Upper lobe of left lung (tissue), 6 donors: ENCODE data around the gene TRIM65. TPM values are rescaled to one million over a fixed set of nuclear protein-coding genes. Genes with fewer than 3 reads are reported as not detected.

Source experiments
- ATAC-seq, 2 donors: fragments of 200-7000 bp; cut with Tn5 transposase; one replicate each; pipeline ENCODE4 v1.9.1; 2022; ENCODE audit warnings: mild to moderate bottlenecking in 2 of 2, moderate library complexity in 2 of 2; ENCODE audit not compliant: low FRiP score in 2 of 2
- DNase-seq, 2 donors: peaks; one replicate each; pipeline ENCODE4 v3.0.0-alpha.2; 2019 to 2020
- H3K27ac ChIP-seq, 4 donors: fragments of 200-600 bp; sonication (generic); one replicate each; pipeline ENCODE4 v1.5.1; 2016 to 2019
- H3K27me3 ChIP-seq, 4 donors: fragments of 200-600 bp; sonication (generic); one replicate each; pipeline ENCODE4 v1.5.1; 2017 to 2019
- H3K36me3 ChIP-seq, 4 donors: fragments of 200-600 bp; sonication (generic); one replicate each; pipeline ENCODE4 v1.5.1; 2016 to 2019
- H3K4me1 ChIP-seq, 4 donors: fragments of 200-600 bp; sonication (generic); one replicate each; pipeline ENCODE4 v1.5.1; 2018 to 2019
- H3K4me3 ChIP-seq, 4 donors: fragments of 200-600 bp; sonication (generic); one replicate each; pipeline ENCODE4 v1.5.1; 2017 to 2019; ENCODE audit warnings: mild to moderate bottlenecking in 2 of 4, moderate library complexity in 1 of 4
- H3K9me3 ChIP-seq, 4 donors: fragments of 200-600 bp; sonication (generic); one replicate each; pipeline ENCODE4 v1.5.1; 2018 to 2019
- EP300 ChIP-seq, 4 donors: sonication (generic); formaldehyde crosslinking; IDR thresholded peaks; one replicate each; pipeline ENCODE4 v1.5.1; 2017; ENCODE audit warnings: antibody characterized with exemption in 4 of 4, control low read depth in 2 of 4
- POLR2A ChIP-seq, 4 donors: fragments of 450-650 bp; IDR thresholded peaks; one replicate each; pipeline ENCODE4 v1.5.1; 2016 to 2017; ENCODE audit warnings: antibody characterized with exemption in 4 of 4, mild to moderate bottlenecking in 2 of 4
- POLR2AphosphoS5 ChIP-seq, 2 donors: sonication (generic); formaldehyde crosslinking; IDR thresholded peaks; one replicate each; pipeline ENCODE4 v1.5.1; 2017; ENCODE audit warnings: antibody characterized with exemption in 2 of 2
- WGBS, 2 donors: methylation state at CpG; one replicate each; pipeline ENCODE4 v1.1.5; 2017 to 2018; 5-methylcytosine and 5-hydroxymethylcytosine counted together
- total RNA-seq, 6 donors: library from RNA; depleted of rRNA in 4 of 6; stranded (reverse); fragments of >200 nt in 4 of 6; gene quantifications; one replicate each; pipeline versions ENCODE4 v1.1.0 to v1.2.1, GENCODE V29; 2016 to 2021
- TF ChIP-seq, protein P1 (sequence below), 6 experiments: fragments of 450-650 bp in 4 of 6; fragments of 200-600 bp in 2 of 6; sonication (generic) in 2 of 6; IDR thresholded peaks; one replicate each; pipeline ENCODE4 v1.5.1; 2016 to 2019; ENCODE audit warnings: antibody characterized with exemption in 6 of 6
- donor health status: DM: no; HTN: no; CAD: no; lungs with moderate emphysema.
- donor health status: DM: no; HTN: yes; CAD: no; lungs with severe emphysema.

Gene TRIM65
- total RNA-seq, 6 donors from 2014 or later, result 23.4 to 35.1 (median 28.2) TPM

GRCh38 chr17:75900691-75901533 lies 4.2 kb upstream of the TRIM65 start:
- H3K9me3 ChIP-seq, result no peaks in the 10 kb centered on the region
- H3K4me1 ChIP-seq, result peaks cover 24 to 33% (median 27%) of the 10 kb centered on the region in 4 donors
- H3K4me3 ChIP-seq, result no peak overlapping the region
- H3K27me3 ChIP-seq, result no peaks in the 10 kb centered on the region
- ATAC-seq (no peak), DNase-seq (no peak)
- peaks cover 16 to 58% (median 47%) of the 10 kb centered on the region in 4 donors for H3K36me3 ChIP-seq
- no peak overlapping the region for H3K27ac ChIP-seq
- WGBS, 2 donors, result 80 to 86% methylated on average over 11 of the region's 13 CpGs
- TF ChIP-seq EP300 (IDR thresholded peaks at IDR 0.05), result no peak
- TF ChIP-seq, protein P1, sequence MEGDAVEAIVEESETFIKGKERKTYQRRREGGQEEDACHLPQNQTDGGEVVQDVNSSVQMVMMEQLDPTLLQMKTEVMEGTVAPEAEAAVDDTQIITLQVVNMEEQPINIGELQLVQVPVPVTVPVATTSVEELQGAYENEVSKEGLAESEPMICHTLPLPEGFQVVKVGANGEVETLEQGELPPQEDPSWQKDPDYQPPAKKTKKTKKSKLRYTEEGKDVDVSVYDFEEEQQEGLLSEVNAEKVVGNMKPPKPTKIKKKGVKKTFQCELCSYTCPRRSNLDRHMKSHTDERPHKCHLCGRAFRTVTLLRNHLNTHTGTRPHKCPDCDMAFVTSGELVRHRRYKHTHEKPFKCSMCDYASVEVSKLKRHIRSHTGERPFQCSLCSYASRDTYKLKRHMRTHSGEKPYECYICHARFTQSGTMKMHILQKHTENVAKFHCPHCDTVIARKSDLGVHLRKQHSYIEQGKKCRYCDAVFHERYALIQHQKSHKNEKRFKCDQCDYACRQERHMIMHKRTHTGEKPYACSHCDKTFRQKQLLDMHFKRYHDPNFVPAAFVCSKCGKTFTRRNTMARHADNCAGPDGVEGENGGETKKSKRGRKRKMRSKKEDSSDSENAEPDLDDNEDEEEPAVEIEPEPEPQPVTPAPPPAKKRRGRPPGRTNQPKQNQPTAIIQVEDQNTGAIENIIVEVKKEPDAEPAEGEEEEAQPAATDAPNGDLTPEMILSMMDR (IDR thresholded peaks at IDR 0.05), result no peak
- TF ChIP-seq POLR2AphosphoS5 (IDR thresholded peaks at IDR 0.05), result no peak
- TF ChIP-seq POLR2A (IDR thresholded peaks at IDR 0.05), result no peak

DNA sequence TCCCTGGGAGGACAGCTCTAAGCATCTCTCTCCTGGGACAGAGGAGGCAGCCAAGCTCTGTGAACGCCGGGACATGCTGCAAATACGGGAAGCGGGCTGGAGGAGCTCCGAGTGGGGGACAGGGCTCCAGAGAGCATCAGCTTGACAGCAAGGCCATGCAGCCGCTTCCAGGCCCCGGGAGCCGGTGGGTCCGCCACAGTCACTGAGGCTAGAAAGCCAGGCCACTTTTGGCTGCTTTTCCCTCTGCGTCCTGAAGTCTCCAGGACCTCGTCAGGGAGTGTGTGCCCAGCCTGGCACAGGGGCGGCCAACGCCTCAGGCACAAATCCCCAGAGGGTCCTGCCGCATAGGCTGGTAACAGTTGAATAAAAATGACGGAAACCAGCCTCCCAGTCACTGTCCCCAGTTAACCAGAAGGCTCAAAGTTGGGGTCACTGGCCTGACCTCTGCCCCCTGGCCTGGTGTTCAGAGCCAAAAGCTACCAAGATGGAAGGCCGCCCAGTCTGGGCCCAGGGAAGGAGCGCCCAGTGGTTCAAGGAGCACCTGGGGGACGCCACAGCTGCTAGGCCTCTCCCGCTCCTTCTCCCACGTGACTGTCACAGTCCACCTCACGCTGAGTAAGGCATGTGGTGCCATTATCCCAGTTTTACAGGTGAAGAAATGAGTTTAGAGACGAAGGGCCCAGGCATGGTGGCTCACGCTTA lies 3.2 kb upstream of the TRIM65 start:
- no peaks in the 10 kb centered on the region for H3K9me3 ChIP-seq
- 93 to 97% methylated on average over 21 to 22 of the region's 23 CpGs for WGBS, 2 donors

DNA sequence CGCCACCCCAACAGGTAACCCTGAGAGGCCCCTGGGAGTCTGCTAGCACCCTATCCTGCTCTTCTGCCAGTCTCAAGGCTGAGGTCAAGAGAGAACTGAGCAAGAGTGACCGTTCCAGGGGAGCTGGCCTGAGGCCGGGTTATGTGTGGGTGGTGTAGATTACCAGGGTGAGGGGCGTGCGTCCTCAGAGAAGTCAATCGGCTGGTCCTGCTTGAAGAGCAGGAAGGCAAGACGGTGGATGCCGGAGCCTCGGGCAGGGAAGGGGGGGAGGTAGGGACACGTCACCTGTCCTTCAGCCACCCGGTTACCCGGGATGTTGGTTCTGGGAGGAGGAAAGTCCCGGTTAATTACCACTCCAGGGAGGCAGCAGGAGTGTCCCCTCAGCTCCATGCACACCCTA lies 2.6 kb upstream of the TRIM65 start:
- WGBS, 2 donors, result 87 to 94% methylated on average over 13 of the region's 13 CpGs
- Histone ChIP-seq H3K36me3 (peaks cover 16 to 58% (median 47%) of the 10 kb centered on the region in 4 donors), H3K27me3 (no peaks in the 10 kb centered on the region), H3K4me1 (peaks cover 29 to 40% (median 34%) of the 10 kb centered on the region in 4 donors), H3K27ac (no peak overlapping the region), H3K4me3 (no peak overlapping the region), H3K9me3 (no peaks in the 10 kb centered on the region)
- TF ChIP-seq EP300 (IDR thresholded peaks at IDR 0.05) (no peak), POLR2AphosphoS5 (IDR thresholded peaks at IDR 0.05) (no peak), POLR2A (IDR thresholded peaks at IDR 0.05) (no peak)
- TF ChIP-seq, protein P1 (IDR thresholded peaks at IDR 0.05), result no peak
- no peak for ATAC-seq
- DNase-seq, result peak in 1 of 2 donors; percentile 23

More for the DNA sequence above, 3.2 kb upstream of the TRIM65 start:
- H3K36me3 ChIP-seq, result peaks cover 16 to 58% (median 47%) of the 10 kb centered on the region in 4 donors
- no peak overlapping the region for H3K27ac ChIP-seq
- no peak for ATAC-seq
- DNase-seq, result peak in 1 of 2 donors; percentile 69
- peaks cover 25 to 35% (median 29%) of the 10 kb centered on the region in 4 donors for H3K4me1 ChIP-seq
- no peak overlapping the region for H3K4me3 ChIP-seq
- no peaks in the 10 kb centered on the region for H3K27me3 ChIP-seq
- TF ChIP-seq, protein P1 (IDR thresholded peaks at IDR 0.05), result no peak
- TF ChIP-seq EP300 (IDR thresholded peaks at IDR 0.05), result no peak
- TF ChIP-seq POLR2AphosphoS5 (IDR thresholded peaks at IDR 0.05), result no peak
- no peak for TF ChIP-seq POLR2A (IDR thresholded peaks at IDR 0.05)

DNA sequence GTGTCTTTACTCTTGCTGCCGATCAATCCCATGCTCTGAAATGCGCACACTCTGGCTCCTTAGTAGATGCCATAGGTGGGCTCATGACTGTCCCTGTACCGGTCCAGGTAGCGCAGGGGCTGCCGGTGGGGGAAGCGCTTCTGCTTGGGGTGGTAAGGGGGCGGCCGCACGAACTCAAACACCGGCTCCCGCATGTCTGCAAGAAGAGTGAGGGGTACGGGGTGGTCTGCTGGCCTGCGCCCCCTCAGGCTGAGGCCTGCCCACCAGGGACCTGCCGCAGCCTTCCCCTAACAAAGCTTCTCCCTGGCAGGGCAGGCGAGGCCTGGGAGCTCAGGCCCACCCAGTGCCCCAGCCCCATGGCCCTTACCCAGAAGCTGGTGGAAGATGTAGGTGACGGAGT lies 2.0 kb upstream of the TRIM65 start:
- peaks cover 28 to 40% (median 29%) of the 10 kb centered on the region in 4 donors for H3K4me1 ChIP-seq
- H3K4me3 ChIP-seq, result no peak overlapping the region
- H3K36me3 ChIP-seq, result peaks cover 16 to 58% (median 47%) of the 10 kb centered on the region in 4 donors
- ATAC-seq (no peak), DNase-seq (peak in 1 of 2 donors; percentile 64)
- 95 to 100% methylated on average over 11 to 16 of the region's 16 CpGs for WGBS, 2 donors
- H3K27ac ChIP-seq, result no peak overlapping the region
- H3K27me3 ChIP-seq, result no peaks in the 10 kb centered on the region
- H3K9me3 ChIP-seq, result no peaks in the 10 kb centered on the region
- TF ChIP-seq, protein P1 (IDR thresholded peaks at IDR 0.05), result no peak
- no peak for TF ChIP-seq POLR2AphosphoS5 (IDR thresholded peaks at IDR 0.05)
- TF ChIP-seq EP300 (IDR thresholded peaks at IDR 0.05), result no peak
- no peak for TF ChIP-seq POLR2A (IDR thresholded peaks at IDR 0.05)
